Spleen (tissue), 11 donors: ENCODE data around the gene PLXNA3. TPM values are rescaled to one million over a fixed set of nuclear protein-coding genes. Genes with fewer than 3 reads are reported as not detected.
A peak's percentile ranks its signal among the peaks of the same experiment; 100 is the strongest.

Experiments
- DNase-seq: peaks from one replicate; pipeline ENCODE4 v3.0.0-alpha.2; 2020
- H3K27ac ChIP-seq, 8 donors: fragments of 200-600 bp; sonication (generic) in 7 of 8; 1 replicate in 4 of 8; 2 replicates in 4 of 8; pipeline versions ENCODE4 v1.5.0 to v1.8.0; 2016 to 2021; ENCODE audit warnings: inconsistent platforms in 4 of 8, mild to moderate bottlenecking in 4 of 8, moderate library complexity in 1 of 8
- H3K27me3 ChIP-seq, 7 donors: fragments of 200-600 bp; sonication (generic) in 6 of 7; replicated peaks in 1 of 7; 1 replicate in 4 of 7; 2 replicates in 3 of 7; pipeline versions ENCODE4 v1.5.0 to v1.8.0; 2016 to 2021; ENCODE audit warnings: inconsistent platforms in 3 of 7, mild to moderate bottlenecking in 1 of 7
- H3K36me3 ChIP-seq, 6 donors: fragments of 200-600 bp; sonication (generic) in 5 of 6; 1 replicate in 4 of 6; 2 replicates in 2 of 6; pipeline versions ENCODE4 v1.5.0 to v1.8.0; 2016 to 2021; ENCODE audit warnings: inconsistent platforms in 2 of 6
- H3K4me1 ChIP-seq, 6 donors: fragments of 200-600 bp; sonication (generic) in 5 of 6; 1 replicate in 3 of 6; 2 replicates in 3 of 6; pipeline versions ENCODE4 v1.5.0 to v1.8.0; 2016 to 2021; ENCODE audit warnings: inconsistent platforms in 3 of 6
- H3K4me3 ChIP-seq, 8 donors: fragments of 200-600 bp; sonication (generic) in 7 of 8; 1 replicate in 4 of 8; 2 replicates in 4 of 8; pipeline versions ENCODE4 v1.5.0 to v1.8.0; 2016 to 2021; ENCODE audit warnings: inconsistent platforms in 4 of 8, mild to moderate bottlenecking in 4 of 8, moderate library complexity in 2 of 8
- H3K9me3 ChIP-seq, 8 donors: fragments of 200-600 bp; sonication (generic) in 7 of 8; 1 replicate in 4 of 8; 2 replicates in 4 of 8; pipeline versions ENCODE4 v1.5.0 to v1.8.0; 2016 to 2021; ENCODE audit warnings: inconsistent platforms in 4 of 8
- CTCF ChIP-seq, 11 experiments: fragments of 200-600 bp in 7 of 11; fragments of 450-650 bp in 4 of 11; sonication (generic) in 4 of 11; IDR thresholded peaks in 8 of 11; conservative IDR thresholded peaks in 3 of 11; 1 replicate in 7 of 11; 2 replicates in 4 of 11; pipeline versions ENCODE4 v1.4.0 to v1.8.0; 2016 to 2021; ENCODE audit warnings: antibody characterized with exemption in 11 of 11, inconsistent platforms in 4 of 11, mild to moderate bottlenecking in 1 of 11
- POLR2A ChIP-seq, 3 donors: fragments of 450-650 bp; IDR thresholded peaks; one replicate each; pipeline ENCODE4 v1.5.1; 2017; ENCODE audit warnings: antibody characterized with exemption in 3 of 3, mild to moderate bottlenecking in 1 of 3
- POLR2AphosphoS5 ChIP-seq, 3 donors: sonication (generic); formaldehyde crosslinking; IDR thresholded peaks; one replicate each; pipeline ENCODE4 v1.5.1; 2017; ENCODE audit warnings: antibody characterized with exemption in 3 of 3
- WGBS, 5 donors: extraction: QIAGEN DNeasy Blood & Tissue Kit in 3 of 5; methylation state at CpG; one replicate each; pipeline versions ENCODE4 v1.1.5 to v1.1.7; 2013 to 2018; 5-methylcytosine and 5-hydroxymethylcytosine counted together
- intact Hi-C: fragments of 100-400 bp; cut with DNase I; formaldehyde crosslinking; loops from one replicate; pipeline ENCODE4 v1.15.0; 2023; ENCODE audit warnings: low total_unique reads
- polyA plus RNA-seq, 3 donors: library from polyadenylated mRNA; stranded (reverse); fragments of 200-250 nt; gene quantifications; one replicate each; pipeline ENCODE4 v1.2.1, GENCODE V29; 2013
- total RNA-seq, 7 donors: library from RNA; depleted of rRNA in 3 of 7; stranded (reverse); fragments of >200 nt in 3 of 7; fragmentation: NEBNext Ultra II Directional in 4 of 7; extraction: Animal tissue kit (Norgen Biotek cat#: 25700) in 4 of 7; gene quantifications; one replicate each; pipeline versions ENCODE4 v1.1.0 to v1.2.1, GENCODE V29; 2016 to 2021
- donor health status: healthy with polysubstance abuse.
- donor health status: DM: no; HTN: no; CAD: no; lungs with moderate emphysema.
- donor health status: DM: no; HTN: no; CAD: no.
- donor health status: Bipolar disorder and iron deficiency.
- donor health status: healthy.
- donor health status: DM: no; HTN: no; CAD: no.
- donor health status: DM: yes; HTN: yes; CAD: no.

Gene PLXNA3
- total and polyA plus RNA-seq, 10 donors: 2.5 to 46.8 (median 14.7) TPM

GRCh38 chrX:154483325-154483724 is 25.2 kb downstream of the PLXNA3 start:
- Histone ChIP-seq H3K4me1 (peaks cover 0 to 50% (median 32%) of the 10 kb centered on the region in 6 donors), H3K27me3 (no peaks in the 10 kb centered on the region), H3K9me3 (no peaks in the 10 kb centered on the region), H3K36me3 (peaks cover 0 to 32% (median 0%) of the 10 kb centered on the region in 6 donors), H3K4me3 (no peak overlapping the region), H3K27ac (no peak overlapping the region)
- intact Hi-C loops: no loop called here
- whole genome bisulfite sequencing, 5 donors: 60 to 84% (median 78%) methylated on average over 7 of the region's 7 CpGs
- TF ChIP-seq POLR2A (IDR thresholded peaks at IDR 0.05): no peak
- no peak for TF ChIP-seq POLR2AphosphoS5 (IDR thresholded peaks at IDR 0.05)
- DNase-seq: no peak

- H3K36me3 ChIP-seq: peaks cover 0 to 36% (median 0%) of the 10 kb centered on the region in 6 donors
- DNase-seq: peak; percentile 61
- H3K27ac ChIP-seq: peak overlapping the region in 1 of 8 donors; percentile 90
- no peaks in the 10 kb centered on the region for H3K9me3 ChIP-seq
- H3K27me3 ChIP-seq: no peaks in the 10 kb centered on the region
- H3K4me1 ChIP-seq: peaks cover 0 to 56% (median 38%) of the 10 kb centered on the region in 6 donors
- TF ChIP-seq CTCF (IDR thresholded peaks at IDR 0.05 in 8 of 11, conservative IDR thresholded peaks at IDR 0.05 in 3 of 11): no peak
- TF ChIP-seq POLR2AphosphoS5 (IDR thresholded peaks at IDR 0.05): no peak
- no peak for TF ChIP-seq POLR2A (IDR thresholded peaks at IDR 0.05)
- H3K4me3 ChIP-seq: peak overlapping the region in 1 of 8 donors; percentile 91
- intact Hi-C loops: no loop called here
- WGBS, 5 donors: 77 to 93% (median 81%) methylated on average over 8 to 16 of the region's 16 CpGs
These were observed 26.4 kb downstream of the PLXNA3 start for GRCh38 chrX:154484255-154485149.

GRCh38 chrX:154485150-154486051 is 27.3 kb downstream of the PLXNA3 start:
- intact Hi-C loops: no loop called here
- Histone ChIP-seq H3K27ac (peak overlapping the region; percentile 63 to 92 (median 86)), H3K9me3 (no peaks in the 10 kb centered on the region), H3K4me3 (peak overlapping the region; percentile 62 to 91 (median 72)), H3K36me3 (peaks cover 0 to 36% (median 0%) of the 10 kb centered on the region in 6 donors), H3K27me3 (no peaks in the 10 kb centered on the region), H3K4me1 (peaks cover 0 to 56% (median 39%) of the 10 kb centered on the region in 6 donors)
- 46 to 92% (median 62%) methylated on average over 2 to 35 of the region's 35 CpGs for WGBS, 5 donors
- TF ChIP-seq POLR2A (IDR thresholded peaks at IDR 0.05): no peak
- DNase-seq: peak; percentile 72

- Histone ChIP-seq H3K4me3 (peak overlapping the region; percentile 62 to 91 (median 72)), H3K27me3 (no peaks in the 10 kb centered on the region), H3K36me3 (peaks cover 0 to 36% (median 0%) of the 10 kb centered on the region in 6 donors), H3K4me1 (peaks cover 0 to 57% (median 39%) of the 10 kb centered on the region in 6 donors), H3K27ac (peak overlapping the region; percentile 63 to 92 (median 86)), H3K9me3 (no peaks in the 10 kb centered on the region)
- peak; percentile 87 for DNase-seq
- WGBS, 5 donors: 0 to 57% (median 18%) methylated on average over 2 to 35 of the region's 35 CpGs; no CpG with 5 or more reads in 1 of the 5 donors
- intact Hi-C loops: no loop called here
- TF ChIP-seq POLR2A (IDR thresholded peaks at IDR 0.05) (no peak), CTCF (IDR thresholded peaks at IDR 0.05 in 8 of 11, conservative IDR thresholded peaks at IDR 0.05 in 3 of 11) (no peak), POLR2AphosphoS5 (IDR thresholded peaks at IDR 0.05) (peak in 2 of 3 donors; percentile 18 to 56)
These were observed 27.9 kb downstream of the PLXNA3 start for GRCh38 chrX:154486052-154486395.
